Measurements from ENCODE around the gene CDK12. TPM values are rescaled to one million over a fixed set of nuclear protein-coding genes. Genes with fewer than 3 reads are reported as not detected.

The CDK12 gene
- total RNA-seq, 1 donor from 2014 or later = 49.8 TPM

- no peak overlapping the region for H3K27ac Mint-ChIP-seq (ENCODE audit: unreplicated experiment)
- peak overlapping the region; percentile 71 for H3K4me3 Mint-ChIP-seq (ENCODE audit: unreplicated experiment)
Measured at GRCh38 chr17:39563476-39563875, 102.2 kb downstream of the CDK12 start.

GRCh38 chr17:39564211-39564848 lies 103.0 kb downstream of the CDK12 start:
- Mint-ChIP-seq H3K27ac (ENCODE audit: unreplicated experiment) (no peak overlapping the region), H3K36me3 (ENCODE audit: unreplicated experiment) (peaks cover 12% of the 10 kb centered on the region), H3K9me3 (ENCODE audit: unreplicated experiment) (peaks cover 2% of the 10 kb centered on the region), H3K27me3 (ENCODE audit: unreplicated experiment) (no peaks in the 10 kb centered on the region), H3K4me1 (ENCODE audit: low read depth, unreplicated experiment) (peaks cover 10% of the 10 kb centered on the region), H3K4me3 (ENCODE audit: unreplicated experiment) (no peak overlapping the region)
- no peak for DNase-seq
- no peak for TF ChIP-seq CTCF (IDR thresholded peaks at IDR 0.05; ENCODE audit: partially characterized antibody, unreplicated experiment)

More at GRCh38 chr17:39563476-39563875, 102.2 kb downstream of the CDK12 start:
- Mint-ChIP-seq H3K4me1 (ENCODE audit: low read depth, unreplicated experiment) (peaks cover 10% of the 10 kb centered on the region), H3K36me3 (ENCODE audit: unreplicated experiment) (peaks cover 12% of the 10 kb centered on the region), H3K9me3 (ENCODE audit: unreplicated experiment) (peaks cover 2% of the 10 kb centered on the region), H3K27me3 (ENCODE audit: unreplicated experiment) (no peaks in the 10 kb centered on the region)
- peak; percentile 23 for DNase-seq
- no peak for TF ChIP-seq CTCF (IDR thresholded peaks at IDR 0.05; ENCODE audit: partially characterized antibody, unreplicated experiment)

- Mint-ChIP-seq H3K36me3 (ENCODE audit: unreplicated experiment) (peaks cover 16% of the 10 kb centered on the region), H3K9me3 (ENCODE audit: unreplicated experiment) (peaks cover 5% of the 10 kb centered on the region)
- TF ChIP-seq CTCF (IDR thresholded peaks at IDR 0.05; ENCODE audit: partially characterized antibody, unreplicated experiment) = no peak
Measured at GRCh38 chr17:39566094-39566850, 105.0 kb downstream of the CDK12 start.

GRCh38 chr17:39568702-39569101 lies 107.4 kb downstream of the CDK12 start:
- Mint-ChIP-seq H3K27ac (ENCODE audit: unreplicated experiment) (no peak overlapping the region), H3K9me3 (ENCODE audit: unreplicated experiment) (peaks cover 5% of the 10 kb centered on the region), H3K4me3 (ENCODE audit: unreplicated experiment) (no peak overlapping the region), H3K4me1 (ENCODE audit: low read depth, unreplicated experiment) (peaks cover 3% of the 10 kb centered on the region), H3K36me3 (ENCODE audit: unreplicated experiment) (peaks cover 21% of the 10 kb centered on the region), H3K27me3 (ENCODE audit: unreplicated experiment) (peaks cover 8% of the 10 kb centered on the region)
- TF ChIP-seq CTCF (IDR thresholded peaks at IDR 0.05; ENCODE audit: partially characterized antibody, unreplicated experiment) = no peak
- no peak for DNase-seq

More at GRCh38 chr17:39566094-39566850, 105.0 kb downstream of the CDK12 start:
- H3K4me1 Mint-ChIP-seq (ENCODE audit: low read depth, unreplicated experiment) = peaks cover 8% of the 10 kb centered on the region
- H3K4me3 Mint-ChIP-seq (ENCODE audit: unreplicated experiment) = no peak overlapping the region
- no peak for DNase-seq
- peaks cover 3% of the 10 kb centered on the region for H3K27me3 Mint-ChIP-seq (ENCODE audit: unreplicated experiment)
- no peak overlapping the region for H3K27ac Mint-ChIP-seq (ENCODE audit: unreplicated experiment)

- no peak for TF ChIP-seq CTCF (IDR thresholded peaks at IDR 0.05; ENCODE audit: partially characterized antibody, unreplicated experiment)
- Mint-ChIP-seq H3K36me3 (ENCODE audit: unreplicated experiment) (peaks cover 21% of the 10 kb centered on the region), H3K27ac (ENCODE audit: unreplicated experiment) (no peak overlapping the region), H3K4me1 (ENCODE audit: low read depth, unreplicated experiment) (no peaks in the 10 kb centered on the region), H3K9me3 (ENCODE audit: unreplicated experiment) (peaks cover 5% of the 10 kb centered on the region), H3K27me3 (ENCODE audit: unreplicated experiment) (peaks cover 10% of the 10 kb centered on the region), H3K4me3 (ENCODE audit: unreplicated experiment) (no peak overlapping the region)
- no peak for DNase-seq
Measured at GRCh38 chr17:39569126-39569525, 107.8 kb downstream of the CDK12 start.

Measured in glutamatergic neuron (in vitro differentiated cells).